T1000 (cell line): ENCODE results near the gene FRMD4A.
"Not testable (repeated sequence)": the region's sequence is repeated elsewhere in the genome, so short reads cannot be mapped to it uniquely, and the experiment has no call there.

Experiments used
- DNase-seq: peaks from one replicate; lab custom pipeline; 2025; ENCODE audit warnings: mixed read lengths; lab: John Stamatoyannopoulos, UW

The FRMD4A gene

GRCh38 chr10:13848520-13849445 lies 481.9 kb downstream of the FRMD4A start:
- no peak for DNase-seq

DNA sequence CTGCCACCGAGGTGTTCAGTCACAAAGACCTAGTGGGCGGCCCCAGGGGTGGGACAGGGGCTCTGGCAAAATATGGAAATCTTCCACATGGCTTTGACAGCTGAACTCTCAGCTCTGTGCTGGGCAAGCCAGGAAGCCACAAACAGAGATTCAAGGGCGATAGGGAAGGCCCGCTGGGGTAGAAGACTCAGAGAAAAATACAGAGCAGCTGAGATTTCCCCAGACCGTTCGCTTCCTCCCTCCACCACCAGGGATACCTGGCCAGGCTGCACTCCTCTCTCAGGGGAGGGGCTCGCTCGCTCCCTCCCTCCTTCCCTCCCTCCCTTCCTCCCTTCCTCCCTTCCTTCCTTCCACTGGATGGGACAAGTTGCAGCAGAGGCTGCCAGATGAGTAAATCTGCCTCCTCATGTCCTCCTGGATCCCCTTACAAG lies 483.5 kb downstream of the FRMD4A start:
- DNase-seq: no peak

GRCh38 chr10:13845897-13846296 lies 484.8 kb downstream of the FRMD4A start:
- DNase-seq: no peak

GRCh38 chr10:13844651-13845050 lies 486.1 kb downstream of the FRMD4A start:
- no peak for DNase-seq

GRCh38 chr10:13842117-13842516 lies 488.6 kb downstream of the FRMD4A start:
- no peak for DNase-seq

- no peak for DNase-seq
These were observed 490.7 kb downstream of the FRMD4A start for GRCh38 chr10:13840036-13840435.

DNA sequence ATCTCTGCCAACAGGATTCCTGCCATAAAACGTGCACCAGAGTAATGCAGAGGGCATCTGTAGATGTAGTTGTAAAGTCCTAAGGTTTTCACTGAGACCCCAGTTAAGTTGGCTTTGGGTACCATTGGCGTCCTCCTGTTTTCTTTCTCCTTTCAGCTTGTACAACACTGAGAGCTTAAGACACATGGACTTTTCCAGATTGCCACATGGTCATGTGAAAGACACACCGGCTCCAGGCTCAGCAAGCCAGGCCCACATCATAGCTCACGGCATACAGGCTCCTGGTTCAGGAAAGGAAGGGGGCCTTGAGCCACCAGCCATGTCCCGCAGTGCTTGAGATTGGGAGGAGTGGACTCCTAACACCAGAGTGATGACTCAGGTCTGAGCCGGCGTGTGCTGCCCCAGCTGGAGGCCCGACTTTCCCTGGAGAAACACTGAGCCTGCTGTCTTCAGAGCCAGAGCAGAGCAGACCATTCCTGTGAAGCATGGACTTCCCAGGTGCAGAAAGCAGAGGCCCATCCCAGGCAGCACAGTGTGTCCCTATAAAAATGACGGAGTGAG lies 491.2 kb downstream of the FRMD4A start:
- DNase-seq: no peak

DNA sequence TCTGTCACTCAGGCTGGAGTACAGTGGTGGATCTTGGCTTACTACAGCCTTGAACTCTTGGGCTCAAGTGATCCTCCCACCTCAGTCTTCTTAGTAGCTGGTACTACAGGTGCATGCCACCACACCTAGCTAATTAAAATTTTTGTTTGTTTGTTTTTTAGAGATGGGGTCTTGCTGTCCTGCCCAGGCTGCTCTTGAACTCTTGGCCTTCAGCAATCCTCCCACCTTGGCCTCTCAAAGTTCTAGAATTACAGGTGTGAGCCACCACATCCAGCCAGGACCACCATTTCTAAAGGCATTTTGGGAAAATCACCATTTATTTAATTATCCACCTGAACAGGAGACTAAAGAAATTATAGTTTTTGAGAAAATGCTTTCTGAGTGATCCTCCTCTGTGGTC lies 491.7 kb downstream of the FRMD4A start:
- no peak for DNase-seq

- no peak for DNase-seq
These were observed 492.8 kb downstream of the FRMD4A start for GRCh38 chr10:13837966-13838365.

GRCh38 chr10:13834581-13835286 lies 496.0 kb downstream of the FRMD4A start:
- no peak for DNase-seq

GRCh38 chr10:13831711-13832141 lies 499.0 kb downstream of the FRMD4A start:
- no peak for DNase-seq

GRCh38 chr10:13830385-13830784 lies 500.3 kb downstream of the FRMD4A start:
- DNase-seq: no peak

GRCh38 chr10:13829790-13830189 lies 500.9 kb downstream of the FRMD4A start:
- DNase-seq: no peak

DNA sequence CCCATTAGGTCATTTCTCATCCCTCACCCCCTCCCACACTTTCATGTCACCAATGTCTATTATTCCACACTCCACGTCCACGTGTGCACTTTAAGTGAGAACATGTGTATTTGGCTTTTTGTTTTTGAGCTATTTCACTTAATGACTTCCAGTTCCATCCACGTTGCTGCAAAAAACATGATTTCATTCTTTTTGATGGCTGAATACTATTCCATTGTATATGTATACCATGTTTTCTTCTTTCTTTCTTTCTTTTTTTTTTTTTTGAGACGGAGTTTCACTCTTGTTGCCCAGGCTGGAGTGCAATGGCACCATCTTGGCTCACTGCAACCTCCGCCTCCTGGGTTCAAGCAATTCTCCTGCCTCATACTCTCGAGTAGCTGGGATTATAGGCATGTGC lies 502.4 kb downstream of the FRMD4A start:
- not testable (repeated sequence) for DNase-seq

DNA sequence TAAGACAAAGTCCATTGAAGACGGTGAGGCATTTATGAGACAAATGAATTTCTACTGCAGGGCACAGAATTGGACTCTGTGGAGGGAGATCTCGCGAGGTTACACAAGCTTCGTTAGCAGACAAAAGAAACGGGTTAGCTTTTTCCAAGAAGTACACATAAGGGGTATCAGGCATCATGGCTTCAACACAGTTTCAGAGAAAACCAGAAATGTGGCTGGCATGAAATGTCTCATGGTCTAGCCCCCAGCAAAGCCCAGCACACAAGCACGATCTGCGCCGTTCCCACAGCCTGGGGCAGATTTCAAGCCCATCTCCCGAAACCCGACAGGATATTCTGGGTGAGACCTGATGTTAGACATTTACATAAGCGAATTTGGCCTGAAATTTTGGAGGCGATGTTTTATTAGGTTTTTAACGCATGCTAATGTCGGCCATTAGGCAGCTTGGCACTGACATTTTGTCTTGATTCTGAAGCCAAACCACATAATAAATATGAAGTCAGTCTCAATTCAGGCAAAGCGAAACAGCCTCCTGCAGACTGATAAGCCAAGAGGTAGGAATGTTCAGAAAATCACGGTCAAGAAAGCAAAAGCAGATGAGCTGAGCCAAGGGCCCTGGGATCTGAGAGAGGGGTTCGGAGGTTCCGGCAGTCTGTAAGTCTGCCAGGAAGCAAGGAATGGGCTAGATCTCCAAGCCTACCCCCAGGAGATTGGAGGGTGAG lies 503.5 kb downstream of the FRMD4A start:
- DNase-seq: no peak

DNA sequence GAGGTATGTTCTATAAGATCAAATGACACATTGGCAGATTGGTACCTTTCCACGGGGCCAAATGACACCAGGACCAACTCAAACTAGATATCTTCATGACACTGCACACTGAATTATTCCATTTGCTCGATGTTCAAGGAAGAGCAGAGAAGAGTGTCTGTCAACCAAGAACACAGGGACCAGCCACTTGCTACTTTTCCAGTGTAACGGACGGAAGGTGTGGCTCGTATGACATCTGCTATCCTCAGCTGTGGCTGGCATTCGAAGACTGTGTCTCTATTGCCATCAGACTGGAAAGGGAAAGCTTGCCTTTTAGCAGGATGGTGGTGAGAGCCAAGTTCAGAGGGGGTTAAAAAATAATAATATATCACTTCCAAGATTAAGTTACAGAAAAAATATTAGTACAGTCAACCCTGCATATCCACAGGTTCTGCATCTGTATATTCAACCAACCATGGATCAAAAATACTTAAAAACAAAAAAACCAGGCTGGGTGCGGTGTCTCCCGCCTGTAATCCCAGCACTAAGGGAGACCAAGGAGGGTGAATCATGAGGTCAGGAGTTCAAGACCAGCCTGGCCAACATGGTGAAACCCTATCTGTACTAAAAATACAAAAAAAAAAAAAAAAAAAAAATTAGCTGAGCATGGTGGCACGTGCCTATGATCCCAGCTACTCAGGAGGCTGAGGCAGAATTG lies 506.9 kb downstream of the FRMD4A start:
- no peak for DNase-seq

DNA sequence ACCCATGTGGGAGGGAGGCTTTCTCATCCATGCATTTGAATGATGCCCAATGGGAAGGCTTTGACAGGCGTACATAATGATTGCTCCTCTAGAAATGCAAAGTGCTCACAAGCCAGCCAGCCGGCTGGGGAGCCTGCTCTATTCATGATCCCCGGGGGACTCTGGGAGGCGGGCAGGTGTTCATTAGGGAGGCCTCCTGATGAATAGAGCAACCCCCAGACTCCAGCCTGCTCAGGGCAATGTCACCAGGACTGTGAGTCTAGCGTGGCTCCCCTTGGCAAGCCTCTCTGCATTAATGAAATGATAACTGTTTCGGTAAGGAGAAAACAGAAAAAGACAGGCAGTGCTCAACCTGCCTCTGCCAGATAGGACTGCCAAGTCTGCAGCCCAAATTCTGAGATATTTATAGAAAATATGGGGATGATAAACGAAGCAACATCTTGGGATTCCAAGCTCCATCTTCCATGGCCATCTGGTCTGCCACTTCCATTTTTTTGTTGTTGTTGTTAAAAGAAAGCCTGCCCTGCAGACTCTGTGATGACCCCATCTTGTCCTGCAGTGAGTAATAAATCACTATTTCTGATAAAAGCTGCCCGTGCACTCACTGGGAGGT lies 507.5 kb downstream of the FRMD4A start:
- DNase-seq: no peak

DNA sequence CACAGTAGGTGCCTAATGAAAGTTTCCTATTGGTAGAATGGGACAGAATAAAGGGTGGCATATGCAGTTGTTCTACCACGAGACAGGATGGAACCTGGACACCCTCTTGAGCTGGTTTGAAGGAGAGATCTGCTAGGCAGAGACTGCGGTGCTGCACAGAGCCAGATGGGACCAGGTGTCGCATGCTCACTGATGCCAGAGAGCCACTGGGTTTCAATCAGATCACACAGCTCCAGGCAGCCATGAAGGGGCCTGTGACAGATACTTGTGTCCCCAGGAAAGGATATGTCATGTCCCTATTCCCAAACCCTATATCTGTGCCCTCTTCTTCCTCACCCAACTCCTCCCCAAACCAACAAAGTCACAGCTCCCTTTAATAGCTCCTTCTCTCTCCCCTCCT lies 508.2 kb downstream of the FRMD4A start:
- no peak for DNase-seq

GRCh38 chr10:13820964-13821337 lies 509.8 kb downstream of the FRMD4A start:
- DNase-seq: no peak

DNA sequence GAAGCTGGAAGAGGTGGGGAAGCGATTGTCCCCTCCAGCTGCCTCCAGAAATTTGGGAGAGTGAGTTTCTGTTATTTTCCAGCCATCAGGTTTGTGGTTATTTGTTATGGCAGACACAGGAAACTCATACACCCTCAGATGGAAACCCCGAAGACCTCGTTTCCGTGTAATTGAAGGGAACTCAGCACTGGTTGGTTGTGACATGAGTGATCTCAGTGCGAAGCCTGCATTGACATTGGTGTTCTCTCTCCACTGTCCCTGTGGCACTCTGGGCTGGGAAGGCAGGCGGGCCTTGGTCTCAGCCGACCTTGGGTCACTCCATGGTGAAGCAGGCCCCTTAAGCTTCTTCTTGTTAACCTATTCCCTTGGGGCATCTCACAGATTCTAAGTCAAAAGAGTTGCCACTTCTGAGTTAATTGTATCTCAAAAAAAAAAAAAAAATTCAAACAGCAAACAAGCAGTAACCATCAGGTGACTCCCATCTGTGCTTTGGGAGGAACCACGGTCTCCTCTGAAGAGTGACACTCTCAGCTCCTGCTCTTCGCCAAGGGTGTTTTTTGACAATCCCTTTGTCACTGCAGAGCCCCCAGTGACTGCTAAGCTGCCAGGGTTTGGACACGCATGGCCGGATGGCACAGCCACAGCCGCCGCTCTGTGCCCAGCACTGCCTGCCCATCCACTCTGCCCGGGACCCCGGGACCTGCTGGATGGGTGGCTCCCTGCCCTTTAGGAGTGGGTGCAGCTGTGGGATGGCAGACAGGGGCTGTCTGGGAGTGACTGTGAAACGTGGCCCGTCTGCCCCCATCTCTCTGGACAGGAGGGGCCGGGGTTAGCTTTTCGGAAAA lies 510.4 kb downstream of the FRMD4A start:
- DNase-seq: no peak
